HepG2 (cell line): ENCODE data around the gene HUNK. TPM values are rescaled to one million over a fixed set of nuclear protein-coding genes. Genes with fewer than 3 reads are reported as not detected.

ENCODE experiments used
- ATAC-seq: fragments of 200-7000 bp; cut with Tn5 transposase; 3 replicates; pipeline ENCODE4 v1.9.1; 2020; ENCODE audit warnings: mild to moderate bottlenecking, moderate library complexity
- BruUV-seq: library from RNA; stranded (reverse); fragments of 400-500 nt; replicated peaks from 2 replicates; lab custom pipeline; 2021; lab: Mats Ljungman, UMichigan
- CTCF ChIA-PET: fragments of 300-600 bp; formaldehyde crosslinking; extraction: SDS; loops from one replicate; lab custom pipeline; 2021; ENCODE audit warnings: low total read pairs, inconsistent platforms, low intra/inter-chr PET ratio; lab: Yijun Ruan, JAX
- POLR2A ChIA-PET: fragments of 350-600 bp; sonication (Branson Sonifier 250); formaldehyde crosslinking; loops from one replicate; lab custom pipeline; 2020; ENCODE audit warnings: antibody characterized with exemption, inconsistent platforms; lab: Yijun Ruan, JAX
- DNase-seq: peaks from one replicate; pipeline ENCODE4 v3.0.0-alpha.2; 2015; ENCODE audit warnings: low spot score
- FAIRE-seq: peaks from 3 replicates; lab custom pipeline; 2011; peaks lifted over from hg19 to GRCh38; lab: Jason Lieb, UNC
- H2AFZ ChIP-seq: one replicate; pipeline ENCODE4 v1.6.1; 2011; ENCODE audit warnings: low read length, inconsistent platforms
- H3K27ac ChIP-seq: fragments of 300-600 bp; 3 replicates; pipeline ENCODE4 v1.8.0; 2011; ENCODE audit warnings: mixed run types, mild to moderate bottlenecking, mixed read lengths, low read length, inconsistent platforms; ENCODE audit not compliant: insufficient read depth; ENCODE audit errors: extremely low read length
- H3K27me3 ChIP-seq, 2 experiments: fragments of 200-600 bp in 1 of 2; 2 replicates in 1 of 2; 3 replicates in 1 of 2; pipeline versions ENCODE4 v1.6.0 to v1.8.0; 2011; ENCODE audit warnings: low read length in 2 of 2, mild to moderate bottlenecking in 2 of 2, moderate library complexity in 2 of 2, inconsistent platforms in 1 of 2; ENCODE audit not compliant: insufficient read depth in 2 of 2, control insufficient read depth in 1 of 2
- H3K36me3 ChIP-seq, 2 experiments: fragments of 200-600 bp in 1 of 2; replicated peaks in 1 of 2; 2 replicates in 1 of 2; 3 replicates in 1 of 2; pipeline versions ENCODE4 v1.5.1 to v1.8.0; 2011; ENCODE audit warnings: low read length in 2 of 2, inconsistent platforms in 1 of 2; ENCODE audit not compliant: insufficient read depth in 2 of 2, control insufficient read depth in 1 of 2
- H3K4me1 ChIP-seq: 2 replicates; pipeline ENCODE4 v1.5.1; 2012; ENCODE audit warnings: low read length, inconsistent platforms; ENCODE audit not compliant: insufficient read depth
- H3K4me2 ChIP-seq: 2 replicates; pipeline ENCODE4 v1.6.0; 2011; ENCODE audit warnings: low read depth, low read length, inconsistent platforms
- H3K4me3 ChIP-seq, 3 experiments: fragments of 200-600 bp in 1 of 3; sonication (generic), shearing (Covaris generic) in 1 of 3; replicated peaks in 1 of 3; 2 replicates each; pipeline ENCODE4 v1.5.1; 2011 to 2016; ENCODE audit warnings: low read length in 3 of 3, inconsistent platforms in 2 of 3, low read depth in 2 of 3, mild to moderate bottlenecking in 2 of 3, control low read depth in 1 of 3, mixed read lengths in 1 of 3; ENCODE audit not compliant: insufficient read depth in 1 of 3
- H3K79me2 ChIP-seq: one replicate; pipeline ENCODE4 v1.6.1; 2011; ENCODE audit warnings: low read length, inconsistent platforms; ENCODE audit not compliant: insufficient read depth
- H3K9ac ChIP-seq: 2 replicates; pipeline ENCODE4 v1.6.0; 2011; ENCODE audit warnings: mild to moderate bottlenecking, low read depth, low read length, inconsistent platforms; ENCODE audit not compliant: insufficient read depth
- H3K9me3 ChIP-seq: 2 replicates; pipeline ENCODE4 v1.5.1; 2012; ENCODE audit warnings: mild to moderate bottlenecking, low read length
- H4K20me1 ChIP-seq: 2 replicates; pipeline ENCODE4 v1.6.0; 2011; ENCODE audit warnings: inconsistent platforms, mild to moderate bottlenecking, low read length, moderate library complexity; ENCODE audit not compliant: insufficient read depth
- ARNT2 ChIP-seq: sonication (generic); formaldehyde crosslinking; IDR thresholded peaks from 2 replicates; pipeline ENCODE4 v1.8.0; 2022; ENCODE audit warnings: mild to moderate bottlenecking, low read depth, missing genetic modification reagents, moderate library complexity
- HES4 ChIP-seq: sonication (generic); formaldehyde crosslinking; IDR thresholded peaks from 2 replicates; pipeline ENCODE4 v1.9.0; 2021; ENCODE audit warnings: mild to moderate bottlenecking, missing genetic modification reagents, borderline replicate concordance
- PAXIP1 ChIP-seq: sonication (generic); formaldehyde crosslinking; conservative IDR thresholded peaks from 2 replicates; pipeline ENCODE4 v1.4.0; 2020; ENCODE audit warnings: mild to moderate bottlenecking, missing genetic modification reagents, moderate library complexity
- POLR2G ChIP-seq: fragments of 200-400 bp; formaldehyde crosslinking; IDR thresholded peaks from 2 replicates; pipeline ENCODE4 v1.6.1; 2018; ENCODE audit warnings: mild to moderate bottlenecking, low read depth, low read length, moderate library complexity
- TAF15 ChIP-seq: fragments of 200-400 bp; formaldehyde crosslinking; IDR thresholded peaks from one replicate; pipeline ENCODE4 v1.6.1; 2018; ENCODE audit warnings: mild to moderate bottlenecking, low read depth, low read length; ENCODE audit not compliant: poor library complexity, severe bottlenecking
- ZNF530 ChIP-seq: sonication (generic); formaldehyde crosslinking; IDR thresholded peaks from 2 replicates; pipeline ENCODE4 v1.5.0; 2020; ENCODE audit warnings: low read depth, mild to moderate bottlenecking, missing genetic modification reagents
- ZNF709 ChIP-seq: sonication (generic); formaldehyde crosslinking; IDR thresholded peaks from 2 replicates; pipeline ENCODE4 v1.5.0; 2020; ENCODE audit warnings: mild to moderate bottlenecking, missing genetic modification reagents
- ZNF777 ChIP-seq: sonication (generic); formaldehyde crosslinking; IDR thresholded peaks from 2 replicates; pipeline ENCODE4 v1.4.0; 2020; ENCODE audit warnings: missing genetic modification reagents
- WGBS: methylation state at CpG from one replicate; pipeline ENCODE4 v1.1.6; 2017; ENCODE audit warnings: low lambda C conversion rate; 5-methylcytosine and 5-hydroxymethylcytosine counted together
- in situ Hi-C: cut with HindIII; loops from 2 replicates; pipeline ENCODE4 v1.10.0; 2017; ENCODE audit warnings: low pct_unique_long_range_greater_than_20kb; ENCODE audit not compliant: extremely low pct_ligation_motif_present
- intact Hi-C: fragments of 100-400 bp; cut with micrococcal nuclease; formaldehyde crosslinking; loops from one replicate; pipeline ENCODE4 v1.10.0; 2022; ENCODE audit not compliant: unreplicated experiment
- polyA plus RNA-seq, 8 experiments: library from polyadenylated mRNA; depleted of rRNA in 3 of 8; stranded (reverse) in 7 of 8; unstranded in 1 of 8; fragments of >200 nt; fragmentation: Illumina TruSeq in 4 of 8; extraction: Trizol in 4 of 8; gene quantifications; 2 replicates each; pipeline versions ENCODE4 v1.2.1 to v1.2.3, GENCODE V29; 2011 to 2016; ENCODE audit warnings: low read depth in 4 of 8, missing spikeins in 1 of 8, mixed read lengths in 1 of 8; ENCODE audit not compliant: insufficient read depth in 1 of 8
- total RNA-seq, 5 experiments: library from RNA; depleted of rRNA; stranded (reverse); fragments of >200 nt; fragmentation: Illumina TruSeq; extraction: Trizol; gene quantifications; 2 replicates each; pipeline ENCODE4 v1.2.3, GENCODE V29; 2016; ENCODE audit warnings: low read depth in 1 of 5

Gene HUNK
- total and polyA plus RNA-seq, 2 of the 13 experiments (the other 11 are each of a cell fraction or from before 2014, with no cell fraction given) = 1.8 to 1.9 TPM

- TF ChIP-seq POLR2G (0 out of 2 replicates have a peak, but pooled peaks have one; percentile 8), ZNF530 (CRISPR knock-in tag) (no peak), ARNT2 (CRISPR knock-in tag) (peak; percentile 6; the same call in 1 of the 2 replicates), PAXIP1 (no peak), ZNF709 (0 out of 2 replicates have a peak, but pooled peaks have one; percentile 71), HES4 (CRISPR knock-in tag) (0 out of 2 replicates have a peak, but pooled peaks have one; percentile 7), TAF15 (no peak), ZNF777 (peak; percentile 58; the same call in 1 of the 2 replicates)
- Histone ChIP-seq H3K36me3 (no peaks in the 10 kb centered on the region), H3K79me2 (peaks cover 7% of the 10 kb centered on the region), H3K9me3 (no peaks in the 10 kb centered on the region), H3K4me1 (peaks cover 49% of the 10 kb centered on the region), H3K27ac (no peak overlapping the region), H3K4me2 (peak overlapping the region; percentile 85), H3K9ac (peak overlapping the region; percentile 69), H3K4me3 (peak overlapping the region; percentile 55 to 84 (median 73); a peak in 5 of 6 replicates), H2AFZ (no peak overlapping the region), H4K20me1 (no peaks in the 10 kb centered on the region), H3K27me3 (peaks cover 0 to 15% of the 10 kb centered on the region in 2 experiments; a peak in 2 of 5 replicates)
- ATAC-seq (peak; percentile 38), FAIRE-seq (no peak), DNase-seq (no peak)
- CTCF ChIA-PET = interaction anchor here (0.9 kb wide), 1 partner anchor 28 kb away, joined by 3 read pairs; no protein-coding TSS in a partner anchor
- 0% methylated on average over 6 of the region's 58 CpGs for WGBS
- POLR2A ChIA-PET = interaction anchor here (1.2 to 2.8 kb wide), 2 partner anchors 22 to 26 kb away, joined by 5 to 18 read pairs; no protein-coding TSS in a partner anchor
- in situ Hi-C loops (loop anchor here (5.0 kb wide), 1 partner anchor 34 kb away; no protein-coding TSS in a partner anchor), intact Hi-C loops (loop anchor here (2.0 to 5.0 kb wide), 2 partner anchors 28 to 59 kb away; no protein-coding TSS in a partner anchor)
- BruUV-seq = no TSS peak
Observed at GRCh38 chr21:31873275-31873695, 465 bp downstream of the HUNK start.
